ENCODE results near the gene MCC. TPM values are rescaled to one million over a fixed set of nuclear protein-coding genes. Genes with fewer than 3 reads are reported as not detected.

Gene MCC
- total and polyA plus RNA-seq, 2 of the 4 experiments (the other 2 are of a cell fraction): 5.0 to 20.6 TPM

DNA sequence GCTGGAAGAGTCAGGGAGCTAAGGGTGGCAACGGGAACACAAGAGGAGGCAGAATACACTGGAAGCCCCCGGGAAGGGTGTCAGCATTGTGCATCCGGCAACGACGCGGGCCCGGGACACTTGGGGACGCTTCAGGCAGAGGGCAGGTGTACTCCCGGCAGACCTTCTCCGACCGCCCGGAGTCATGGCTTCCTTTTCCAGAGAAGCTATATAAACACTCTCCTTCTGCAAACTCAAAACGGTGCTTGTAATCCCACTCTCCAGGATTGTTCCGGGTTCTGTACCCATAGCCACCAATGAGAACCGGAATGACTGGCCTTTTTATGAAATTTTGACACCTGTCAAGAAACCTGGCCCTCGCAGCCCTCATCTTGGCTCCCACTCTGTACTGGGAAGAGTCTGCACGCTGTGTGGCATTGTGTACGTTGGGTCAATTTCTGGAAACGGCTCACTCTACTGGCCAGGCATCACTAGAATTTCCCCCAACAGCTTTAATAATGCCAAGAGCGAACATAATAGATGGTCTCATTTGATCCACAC is 462 bp upstream of the MCC start:
- Histone ChIP-seq H3K4me3 (ENCODE audit: insufficient read depth, low read depth, low read length) (peak overlapping the region; percentile 86), H3K27me3 (ENCODE audit: control insufficient read depth, insufficient read depth, low read length) (no peaks in the 10 kb centered on the region), H3K9me3 (ENCODE audit: control insufficient read depth, insufficient read depth, low read length) (peaks cover 6% of the 10 kb centered on the region), H2BK120ac (ENCODE audit: low read depth, low read length) (peak overlapping the region; percentile 79), H2AK5ac (ENCODE audit: low read depth, low read length) (peak overlapping the region; percentile 87; the same call in 1 of the 2 replicates), H3K56ac (ENCODE audit: extremely low read depth, insufficient read depth, low read length) (peak overlapping the region; percentile 80), H4K20me1 (ENCODE audit: insufficient read depth, low read length) (no peaks in the 10 kb centered on the region), H3K79me1 (ENCODE audit: low read depth in 1 of 2, low read length in 2 of 2) (peaks cover 0 to 11% of the 10 kb centered on the region in 2 experiments; a peak in 1 of 4 replicates), H2AFZ (replicated peaks; ENCODE audit: low read length, poor library complexity) (peak overlapping the region; percentile 99), H3K9ac (ENCODE audit: low read depth, low read length) (peak overlapping the region; percentile 64), H3K4me2 (ENCODE audit: low read depth, low read length) (peak overlapping the region; percentile 91), H3K23ac (ENCODE audit: low read depth, low read length) (peak overlapping the region; percentile 64), H3K36me3 (ENCODE audit: control insufficient read depth, insufficient read depth, low read length) (no peaks in the 10 kb centered on the region), H3K4ac (ENCODE audit: low read depth, low read length) (peak overlapping the region; percentile 85), H2BK20ac (ENCODE audit: low read depth, low read length) (peak overlapping the region; percentile 77), H3K27ac (ENCODE audit: insufficient read depth, low read length) (peak overlapping the region; percentile 82), H4K91ac (ENCODE audit: insufficient read depth, low read depth, low read length) (peak overlapping the region; percentile 81), H2AK9ac (replicated peaks; ENCODE audit: low read depth, low read length, poor library complexity) (peak overlapping the region; percentile 89), H3K4me1 (ENCODE audit: control insufficient read depth, insufficient read depth, low read length) (peaks cover 8% of the 10 kb centered on the region), H4K8ac (ENCODE audit: low read depth in 2 of 2, low read length in 2 of 2) (peak overlapping the region; percentile 60 to 88), H3K18ac (ENCODE audit: low read depth, low read length) (peak overlapping the region; percentile 86), H3K9me1 (ENCODE audit: insufficient read depth, low read length) (0 out of 2 replicates have a peak, but pooled peaks cover 3% of the 10 kb centered on the region), H2BK5ac (ENCODE audit: low read depth, low read length, poor library complexity, severe bottlenecking) (peak overlapping the region; percentile 94), H3K14ac (replicated peaks; ENCODE audit: low read depth, low read length) (peak overlapping the region; percentile 58), H4K5ac (ENCODE audit: low read depth, low read length) (peak overlapping the region; percentile 97), H2BK15ac (ENCODE audit: low read depth, low read length) (peak overlapping the region; percentile 94; the same call in 2 of the 3 replicates)
- ATAC-seq (ENCODE audit: low read depth) (peak; percentile 19), DNase-seq (peak; percentile 4)
- dilution Hi-C loops (cut with HindIII; ENCODE audit: low sequenced_read_pairs, unreplicated experiment) (no loop called here), in situ Hi-C loops (cut with MboI; ENCODE audit: low sequenced_read_pairs) (no loop called here), intact Hi-C loops (cut with micrococcal nuclease) (loop anchor here (2.0 kb wide), 1 partner anchor 106 kb away; no protein-coding TSS in a partner anchor)
- ChIA-PET POLR2A (ENCODE audit: unreplicated experiment) (no interaction called here), CTCF (interaction anchor here (2.1 kb wide), 1 partner anchor 22 kb away, joined by 8 read pairs; no protein-coding TSS in a partner anchor)
- BruUV-seq (replicated peaks): no TSS peak
- TF ChIP-seq POLR2A (IDR thresholded peaks at IDR 0.05; ENCODE audit: low read depth, low read length) (peak; percentile 13; the same call in 1 of the 2 replicates), CHD1 (IDR thresholded peaks at IDR 0.05; ENCODE audit: low read depth, low read length) (no peak), MAZ (IDR thresholded peaks at IDR 0.05; ENCODE audit: borderline replicate concordance, low read depth, low read length) (no peak), BHLHE40 (IDR thresholded peaks at IDR 0.05; ENCODE audit: low read depth, low read length) (no peak), MXI1 (IDR thresholded peaks at IDR 0.05; ENCODE audit: borderline replicate concordance, low read depth, low read length) (no peak)
- TF ChIP-seq, protein P1, sequence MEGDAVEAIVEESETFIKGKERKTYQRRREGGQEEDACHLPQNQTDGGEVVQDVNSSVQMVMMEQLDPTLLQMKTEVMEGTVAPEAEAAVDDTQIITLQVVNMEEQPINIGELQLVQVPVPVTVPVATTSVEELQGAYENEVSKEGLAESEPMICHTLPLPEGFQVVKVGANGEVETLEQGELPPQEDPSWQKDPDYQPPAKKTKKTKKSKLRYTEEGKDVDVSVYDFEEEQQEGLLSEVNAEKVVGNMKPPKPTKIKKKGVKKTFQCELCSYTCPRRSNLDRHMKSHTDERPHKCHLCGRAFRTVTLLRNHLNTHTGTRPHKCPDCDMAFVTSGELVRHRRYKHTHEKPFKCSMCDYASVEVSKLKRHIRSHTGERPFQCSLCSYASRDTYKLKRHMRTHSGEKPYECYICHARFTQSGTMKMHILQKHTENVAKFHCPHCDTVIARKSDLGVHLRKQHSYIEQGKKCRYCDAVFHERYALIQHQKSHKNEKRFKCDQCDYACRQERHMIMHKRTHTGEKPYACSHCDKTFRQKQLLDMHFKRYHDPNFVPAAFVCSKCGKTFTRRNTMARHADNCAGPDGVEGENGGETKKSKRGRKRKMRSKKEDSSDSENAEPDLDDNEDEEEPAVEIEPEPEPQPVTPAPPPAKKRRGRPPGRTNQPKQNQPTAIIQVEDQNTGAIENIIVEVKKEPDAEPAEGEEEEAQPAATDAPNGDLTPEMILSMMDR (conservative IDR thresholded peaks at IDR 0.05; ENCODE audit: low read depth, low read length): no peak
- TF ChIP-seq, protein P2, sequence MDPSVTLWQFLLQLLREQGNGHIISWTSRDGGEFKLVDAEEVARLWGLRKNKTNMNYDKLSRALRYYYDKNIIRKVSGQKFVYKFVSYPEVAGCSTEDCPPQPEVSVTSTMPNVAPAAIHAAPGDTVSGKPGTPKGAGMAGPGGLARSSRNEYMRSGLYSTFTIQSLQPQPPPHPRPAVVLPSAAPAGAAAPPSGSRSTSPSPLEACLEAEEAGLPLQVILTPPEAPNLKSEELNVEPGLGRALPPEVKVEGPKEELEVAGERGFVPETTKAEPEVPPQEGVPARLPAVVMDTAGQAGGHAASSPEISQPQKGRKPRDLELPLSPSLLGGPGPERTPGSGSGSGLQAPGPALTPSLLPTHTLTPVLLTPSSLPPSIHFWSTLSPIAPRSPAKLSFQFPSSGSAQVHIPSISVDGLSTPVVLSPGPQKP (IDR thresholded peaks at IDR 0.05; ENCODE audit: borderline replicate concordance, low read depth, low read length): no peak
- WGBS, 2 experiments (ENCODE audit: extremely low coverage in 2 of 2, insufficient read length in 1 of 2): 0% methylated on average over 10 of the region's 20 CpGs; no CpG with 5 or more reads in 1 of the 2 experiments
